ENCODE results near the gene NELL2. TPM values are rescaled to one million over a fixed set of nuclear protein-coding genes. Genes with fewer than 3 reads are reported as not detected.

The NELL2 gene
- polyA plus RNA-seq, 2 of the 4 experiments (the other 2 are of a cell fraction), result 0.16 TPM; not detected in 1

DNA sequence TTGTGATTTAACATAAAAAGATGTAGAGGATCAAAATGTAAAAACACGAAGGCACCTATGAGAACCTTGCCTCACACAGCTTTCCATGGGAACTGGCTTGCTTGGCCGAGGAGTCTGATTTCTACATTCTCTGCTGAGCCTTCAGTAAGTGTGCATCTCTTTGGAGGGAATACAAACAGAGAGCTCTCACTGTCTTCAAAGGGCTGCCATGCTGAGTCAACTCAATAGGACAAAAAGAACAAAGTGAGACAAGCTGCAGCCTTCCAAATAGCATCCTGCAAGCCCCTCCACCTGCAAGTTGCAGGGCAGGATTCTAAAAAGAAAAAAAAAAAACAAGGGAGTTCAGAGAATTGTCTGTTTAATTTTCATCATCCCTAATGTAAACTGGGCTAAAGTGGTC, 411.9 kb downstream of the NELL2 start:
- Histone ChIP-seq H3K4me1 (no peaks in the 10 kb centered on the region), H3K4me3 (no peak overlapping the region), H3K4me2 (no peak overlapping the region), H3K9me3 (no peaks in the 10 kb centered on the region), H3K27ac (no peak overlapping the region)
- no peak for FAIRE-seq
- 4% methylated on average over 2 of the region's 2 CpGs for WGBS (ENCODE audit: missing lambda C conversion rate)
- POLR2A ChIA-PET, result no interaction called here
- CTCF ChIA-PET, result no interaction called here
- ATAC-seq, result no peak
- no peak for TF ChIP-seq SREBF2 (IDR thresholded peaks at IDR 0.05)
- TF ChIP-seq GATA3 (IDR thresholded peaks at IDR 0.05; ENCODE audit: borderline replicate concordance), result no peak
- TF ChIP-seq HEYL (CRISPR knock-in tag; IDR thresholded peaks at IDR 0.05), result no peak
- no peak for TF ChIP-seq EHF (CRISPR knock-in tag; IDR thresholded peaks at IDR 0.05)
- TF ChIP-seq HOXA7 (CRISPR knock-in tag; IDR thresholded peaks at IDR 0.05), result no peak
- no peak for TF ChIP-seq MYC (IDR thresholded peaks at IDR 0.05; ENCODE audit: borderline replicate concordance, low read length)
- no peak for TF ChIP-seq HOXB5 (CRISPR knock-in tag; IDR thresholded peaks at IDR 0.05)
- no peak for TF ChIP-seq FOXS1 (CRISPR knock-in tag; IDR thresholded peaks at IDR 0.05)
- no peak for TF ChIP-seq ZNF302 (CRISPR knock-in tag; IDR thresholded peaks at IDR 0.05)
- no peak for TF ChIP-seq ZSCAN20 (CRISPR knock-in tag; IDR thresholded peaks at IDR 0.05)
- TF ChIP-seq HOXB13 (CRISPR knock-in tag; IDR thresholded peaks at IDR 0.05; ENCODE audit: low read depth), result no peak
- TF ChIP-seq, protein P1, sequence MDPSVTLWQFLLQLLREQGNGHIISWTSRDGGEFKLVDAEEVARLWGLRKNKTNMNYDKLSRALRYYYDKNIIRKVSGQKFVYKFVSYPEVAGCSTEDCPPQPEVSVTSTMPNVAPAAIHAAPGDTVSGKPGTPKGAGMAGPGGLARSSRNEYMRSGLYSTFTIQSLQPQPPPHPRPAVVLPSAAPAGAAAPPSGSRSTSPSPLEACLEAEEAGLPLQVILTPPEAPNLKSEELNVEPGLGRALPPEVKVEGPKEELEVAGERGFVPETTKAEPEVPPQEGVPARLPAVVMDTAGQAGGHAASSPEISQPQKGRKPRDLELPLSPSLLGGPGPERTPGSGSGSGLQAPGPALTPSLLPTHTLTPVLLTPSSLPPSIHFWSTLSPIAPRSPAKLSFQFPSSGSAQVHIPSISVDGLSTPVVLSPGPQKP (IDR thresholded peaks at IDR 0.05; ENCODE audit: low read depth, low read length), result no peak
- TF ChIP-seq, protein P2, sequence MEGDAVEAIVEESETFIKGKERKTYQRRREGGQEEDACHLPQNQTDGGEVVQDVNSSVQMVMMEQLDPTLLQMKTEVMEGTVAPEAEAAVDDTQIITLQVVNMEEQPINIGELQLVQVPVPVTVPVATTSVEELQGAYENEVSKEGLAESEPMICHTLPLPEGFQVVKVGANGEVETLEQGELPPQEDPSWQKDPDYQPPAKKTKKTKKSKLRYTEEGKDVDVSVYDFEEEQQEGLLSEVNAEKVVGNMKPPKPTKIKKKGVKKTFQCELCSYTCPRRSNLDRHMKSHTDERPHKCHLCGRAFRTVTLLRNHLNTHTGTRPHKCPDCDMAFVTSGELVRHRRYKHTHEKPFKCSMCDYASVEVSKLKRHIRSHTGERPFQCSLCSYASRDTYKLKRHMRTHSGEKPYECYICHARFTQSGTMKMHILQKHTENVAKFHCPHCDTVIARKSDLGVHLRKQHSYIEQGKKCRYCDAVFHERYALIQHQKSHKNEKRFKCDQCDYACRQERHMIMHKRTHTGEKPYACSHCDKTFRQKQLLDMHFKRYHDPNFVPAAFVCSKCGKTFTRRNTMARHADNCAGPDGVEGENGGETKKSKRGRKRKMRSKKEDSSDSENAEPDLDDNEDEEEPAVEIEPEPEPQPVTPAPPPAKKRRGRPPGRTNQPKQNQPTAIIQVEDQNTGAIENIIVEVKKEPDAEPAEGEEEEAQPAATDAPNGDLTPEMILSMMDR (IDR thresholded peaks at IDR 0.05), result no peak
- no peak for TF ChIP-seq POLR2A (IDR thresholded peaks at IDR 0.05; ENCODE audit: low read length)
- TF ChIP-seq, protein P3, sequence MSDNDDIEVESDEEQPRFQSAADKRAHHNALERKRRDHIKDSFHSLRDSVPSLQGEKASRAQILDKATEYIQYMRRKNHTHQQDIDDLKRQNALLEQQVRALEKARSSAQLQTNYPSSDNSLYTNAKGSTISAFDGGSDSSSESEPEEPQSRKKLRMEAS (IDR thresholded peaks at IDR 0.05), result no peak
- no peak for DNase-seq (ENCODE audit: low read depth in 1 of 2, low spot score in 1 of 2)

DNA sequence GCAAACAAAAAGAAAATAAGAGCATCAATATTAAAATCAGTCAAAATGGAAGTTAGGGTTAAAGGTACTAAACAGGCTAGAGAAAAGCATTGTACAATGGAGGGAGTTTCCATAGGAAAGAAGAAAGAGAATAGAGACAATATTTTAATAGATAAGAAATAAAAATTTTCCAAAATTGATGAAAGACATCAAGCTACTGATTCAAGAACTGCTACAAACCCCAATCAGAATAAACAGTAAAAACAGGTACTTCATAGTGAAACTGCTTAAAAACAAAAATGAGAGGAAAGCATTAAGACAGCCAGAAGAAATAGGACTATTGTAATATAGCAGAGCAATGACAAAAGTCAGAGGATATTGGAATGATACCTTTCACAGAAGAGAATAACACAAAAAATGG, 413.4 kb downstream of the NELL2 start:
- Histone ChIP-seq H3K4me1 (no peaks in the 10 kb centered on the region), H3K9me3 (no peaks in the 10 kb centered on the region), H3K27ac (no peak overlapping the region), H3K4me3 (no peak overlapping the region), H3K4me2 (no peak overlapping the region)
- ChIA-PET CTCF (no interaction called here), POLR2A (no interaction called here)
- FAIRE-seq (no peak), ATAC-seq (no peak), DNase-seq (ENCODE audit: low read depth in 1 of 2, low spot score in 1 of 2) (no peak)
- TF ChIP-seq, protein P4, sequence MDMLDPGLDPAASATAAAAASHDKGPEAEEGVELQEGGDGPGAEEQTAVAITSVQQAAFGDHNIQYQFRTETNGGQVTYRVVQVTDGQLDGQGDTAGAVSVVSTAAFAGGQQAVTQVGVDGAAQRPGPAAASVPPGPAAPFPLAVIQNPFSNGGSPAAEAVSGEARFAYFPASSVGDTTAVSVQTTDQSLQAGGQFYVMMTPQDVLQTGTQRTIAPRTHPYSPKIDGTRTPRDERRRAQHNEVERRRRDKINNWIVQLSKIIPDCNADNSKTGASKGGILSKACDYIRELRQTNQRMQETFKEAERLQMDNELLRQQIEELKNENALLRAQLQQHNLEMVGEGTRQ (IDR thresholded peaks at IDR 0.05), result no peak
- no peak for TF ChIP-seq CHD2 (IDR thresholded peaks at IDR 0.05; ENCODE audit: low read length, partially characterized antibody)
- no peak for TF ChIP-seq FOSB (CRISPR knock-in tag; IDR thresholded peaks at IDR 0.05)
- TF ChIP-seq, protein P5, sequence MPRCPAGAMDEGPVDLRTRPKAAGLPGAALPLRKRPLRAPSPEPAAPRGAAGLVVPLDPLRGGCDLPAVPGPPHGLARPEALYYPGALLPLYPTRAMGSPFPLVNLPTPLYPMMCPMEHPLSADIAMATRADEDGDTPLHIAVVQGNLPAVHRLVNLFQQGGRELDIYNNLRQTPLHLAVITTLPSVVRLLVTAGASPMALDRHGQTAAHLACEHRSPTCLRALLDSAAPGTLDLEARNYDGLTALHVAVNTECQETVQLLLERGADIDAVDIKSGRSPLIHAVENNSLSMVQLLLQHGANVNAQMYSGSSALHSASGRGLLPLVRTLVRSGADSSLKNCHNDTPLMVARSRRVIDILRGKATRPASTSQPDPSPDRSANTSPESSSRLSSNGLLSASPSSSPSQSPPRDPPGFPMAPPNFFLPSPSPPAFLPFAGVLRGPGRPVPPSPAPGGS (IDR thresholded peaks at IDR 0.05), result no peak
- TF ChIP-seq, protein P6, sequence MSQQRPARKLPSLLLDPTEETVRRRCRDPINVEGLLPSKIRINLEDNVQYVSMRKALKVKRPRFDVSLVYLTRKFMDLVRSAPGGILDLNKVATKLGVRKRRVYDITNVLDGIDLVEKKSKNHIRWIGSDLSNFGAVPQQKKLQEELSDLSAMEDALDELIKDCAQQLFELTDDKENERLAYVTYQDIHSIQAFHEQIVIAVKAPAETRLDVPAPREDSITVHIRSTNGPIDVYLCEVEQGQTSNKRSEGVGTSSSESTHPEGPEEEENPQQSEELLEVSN (IDR thresholded peaks at IDR 0.05; ENCODE audit: borderline replicate concordance, low read depth), result no peak
- no peak for TF ChIP-seq RARB (CRISPR knock-in tag; IDR thresholded peaks at IDR 0.05)
- TF ChIP-seq NPAS2 (CRISPR knock-in tag; IDR thresholded peaks at IDR 0.05; ENCODE audit: borderline replicate concordance), result no peak

All from A549 (cell line).